Stimulated activated CD4-positive, alpha-beta T cell treated with anti-CD3 and anti-CD28 coated beads, Interleukin-4, amount 100 ng/mL, for 4 hours (primary cell): ENCODE measurements around the gene MAPT.

Experiments
- DNase-seq, 2 experiments: peaks; one replicate each; pipeline ENCODE4 v3.0.0-alpha.2; 2020

MAPT gene

GRCh38 chr17:45863857-45864654 is 30.3 kb upstream of the MAPT start:
- DNase-seq: no peak

DNA sequence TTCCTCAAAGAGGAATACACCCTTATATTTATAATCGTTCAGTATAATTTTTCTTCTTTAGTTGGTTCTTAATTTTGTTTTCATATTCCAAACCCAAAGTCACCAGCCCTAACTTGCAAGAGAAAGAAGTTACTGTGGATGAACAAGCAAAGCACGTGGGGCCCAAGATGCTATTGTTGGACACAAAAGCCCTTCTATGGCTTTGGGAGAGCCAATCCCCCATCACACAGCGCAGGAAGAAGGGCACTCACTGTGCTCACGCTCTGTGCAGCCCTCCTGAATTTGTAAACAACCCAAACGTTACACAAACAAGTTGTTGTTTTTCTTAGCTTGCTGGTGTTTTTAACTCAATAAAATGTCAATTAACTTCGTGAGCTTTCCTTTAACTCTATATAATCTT is 27.2 kb upstream of the MAPT start:
- no peak for DNase-seq

GRCh38 chr17:45867702-45868101 is 26.7 kb upstream of the MAPT start:
- DNase-seq: no peak

GRCh38 chr17:45868276-45868675 is 26.1 kb upstream of the MAPT start:
- no peak for DNase-seq

- no peak for DNase-seq
Observed at GRCh38 chr17:45869676-45870341, 24.5 kb upstream of the MAPT start.

GRCh38 chr17:45870342-45870974 is 23.9 kb upstream of the MAPT start:
- no peak for DNase-seq

- no peak for DNase-seq
Observed at GRCh38 chr17:45871718-45872117, 22.6 kb upstream of the MAPT start.

GRCh38 chr17:45873728-45874127 is 20.6 kb upstream of the MAPT start:
- peak in 1 of 2 experiments; percentile 29 for DNase-seq

GRCh38 chr17:45874151-45874550 is 20.2 kb upstream of the MAPT start:
- no peak for DNase-seq

GRCh38 chr17:45876539-45876938 is 17.8 kb upstream of the MAPT start:
- no peak for DNase-seq

DNA sequence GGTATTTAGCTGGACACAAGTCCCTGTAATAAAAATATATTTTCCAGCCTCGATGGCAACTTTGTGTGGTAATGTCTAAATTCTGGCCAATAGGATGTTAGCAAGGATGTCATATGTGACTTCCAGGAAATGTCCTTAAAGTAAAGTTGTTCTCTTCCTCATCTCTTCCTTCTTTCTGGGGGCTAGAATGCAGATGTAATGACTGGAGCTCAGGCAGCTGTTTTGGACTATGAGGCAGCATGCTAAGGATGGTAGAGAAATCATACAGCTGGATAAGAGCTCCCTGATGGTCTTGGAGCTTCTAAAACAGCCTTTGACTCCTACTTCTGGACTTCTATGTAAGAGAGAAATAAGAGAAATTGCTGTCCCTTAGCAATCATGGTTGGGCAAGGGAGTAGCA is 16.9 kb upstream of the MAPT start:
- DNase-seq: no peak

DNA sequence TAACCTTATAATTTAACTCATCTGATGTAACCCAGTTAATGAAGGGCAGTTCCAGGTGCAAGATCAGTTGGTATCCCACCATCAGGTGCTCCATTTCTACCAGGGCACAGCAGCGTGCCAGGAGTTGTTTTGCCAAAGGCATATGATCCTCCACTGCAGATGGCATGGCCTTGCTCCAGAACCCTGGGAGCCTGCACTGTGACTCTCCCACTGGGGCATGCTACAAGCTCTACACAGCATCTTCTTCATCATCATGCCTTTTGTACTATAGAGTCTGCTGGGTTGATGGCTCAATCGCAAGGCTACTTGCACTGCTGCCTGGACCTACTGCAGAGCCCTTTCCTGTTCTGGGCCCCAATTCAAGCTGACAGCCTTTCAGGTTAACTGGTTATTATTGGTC is 11.3 kb upstream of the MAPT start:
- no peak for DNase-seq

GRCh38 chr17:45886852-45887251 is 7.5 kb upstream of the MAPT start:
- no peak for DNase-seq

GRCh38 chr17:45888392-45888791 is 6.0 kb upstream of the MAPT start:
- peak in 1 of 2 experiments; percentile 20 for DNase-seq

DNA sequence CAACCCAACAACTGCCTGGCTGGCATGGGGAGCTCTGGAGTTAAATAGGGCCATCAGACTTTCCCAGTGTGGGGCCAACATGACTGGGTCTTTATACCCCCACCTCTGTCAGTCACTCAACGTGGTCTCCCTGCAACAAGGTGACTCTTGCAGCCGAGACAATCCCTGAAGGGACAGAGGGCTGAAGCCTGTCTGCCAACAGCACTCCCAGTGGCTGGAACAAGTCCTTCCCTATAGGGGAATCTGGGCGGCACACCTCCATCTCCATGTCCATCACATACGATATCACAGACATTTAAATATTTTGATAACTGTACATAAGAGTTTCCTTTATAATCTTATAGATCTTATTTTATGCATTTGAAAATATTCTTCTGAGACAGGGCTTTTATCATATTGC is 4.8 kb upstream of the MAPT start:
- no peak for DNase-seq

- no peak for DNase-seq
Observed at GRCh38 chr17:45893725-45894021, 681 bp upstream of the MAPT start.

DNA sequence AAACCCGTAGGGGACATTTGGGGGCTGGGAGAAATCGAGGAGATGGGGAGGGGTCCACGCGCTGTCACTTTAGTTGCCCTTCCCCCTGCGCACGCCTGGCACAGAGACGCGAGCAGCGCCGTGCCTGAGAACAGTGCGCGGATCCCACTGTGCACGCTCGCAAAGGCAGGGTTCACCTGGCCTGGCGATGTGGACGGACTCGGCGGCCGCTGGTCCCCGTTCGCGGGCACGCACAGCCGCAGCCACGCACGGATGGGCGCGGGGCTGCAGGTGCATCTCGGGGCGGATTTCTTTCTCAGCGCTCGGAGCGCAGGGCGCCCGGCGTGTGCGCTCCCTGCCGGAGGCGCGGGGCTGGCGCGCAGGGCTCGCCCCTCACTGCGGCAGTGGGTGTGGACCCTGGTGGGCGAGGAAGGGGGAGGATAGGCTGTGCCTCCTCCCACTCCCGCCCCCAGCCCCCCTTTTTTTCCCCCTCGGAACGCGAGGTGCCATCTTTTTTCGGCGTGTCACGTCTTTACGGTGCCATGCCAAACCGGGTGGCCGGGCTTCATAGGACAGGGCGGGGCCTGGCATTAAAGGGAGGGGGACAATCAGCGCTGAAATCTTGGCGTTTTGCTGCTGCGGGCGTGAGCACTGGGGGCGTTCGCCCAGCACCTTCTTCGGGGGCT is 1.1 kb downstream of the MAPT start:
- peak in 1 of 2 experiments; percentile 61 for DNase-seq

GRCh38 chr17:45895969-45896785 is 1.8 kb downstream of the MAPT start:
- no peak for DNase-seq

GRCh38 chr17:45896803-45897693 is 2.7 kb downstream of the MAPT start:
- DNase-seq: no peak

GRCh38 chr17:45900136-45900535 is 5.8 kb downstream of the MAPT start:
- DNase-seq: no peak

GRCh38 chr17:45900723-45901415 is 6.5 kb downstream of the MAPT start:
- DNase-seq: no peak
